Endothelial cell (in vitro differentiated cells): ENCODE results near the gene NPIPB2. TPM values are rescaled to one million over a fixed set of nuclear protein-coding genes. Genes with fewer than 3 reads are reported as not detected.
A peak's percentile ranks its signal among the peaks of the same experiment; 100 is the strongest.

ENCODE experiments used
- DNase-seq: peaks from one replicate; pipeline ENCODE4 v3.0.0; 2021; ENCODE audit warnings: low spot score
- H3K27ac Mint-ChIP-seq: one replicate; pipeline ENCODE4 v1.8.0; 2021; ENCODE audit warnings: mixed read lengths, inconsistent platforms; ENCODE audit not compliant: unreplicated experiment
- H3K27me3 Mint-ChIP-seq: one replicate; pipeline ENCODE4 v1.8.0; 2021; ENCODE audit warnings: mild to moderate bottlenecking, moderate library complexity, mixed read lengths, inconsistent platforms; ENCODE audit not compliant: unreplicated experiment
- H3K36me3 Mint-ChIP-seq: one replicate; pipeline ENCODE4 v1.8.0; 2021; ENCODE audit warnings: mild to moderate bottlenecking, low read depth, mixed read lengths, inconsistent platforms; ENCODE audit not compliant: unreplicated experiment
- H3K4me1 Mint-ChIP-seq: one replicate; pipeline ENCODE4 v1.8.0; 2021; ENCODE audit warnings: mild to moderate bottlenecking, mixed read lengths, inconsistent platforms; ENCODE audit not compliant: unreplicated experiment
- H3K4me3 Mint-ChIP-seq: one replicate; pipeline ENCODE4 v1.8.0; 2021; ENCODE audit warnings: mild to moderate bottlenecking, mixed read lengths, inconsistent platforms; ENCODE audit not compliant: unreplicated experiment
- H3K9me3 Mint-ChIP-seq: one replicate; pipeline ENCODE4 v1.8.0; 2021; ENCODE audit warnings: mixed read lengths, inconsistent platforms; ENCODE audit not compliant: unreplicated experiment
- CTCF ChIP-seq: fragments of 200-600 bp; sonication (generic); IDR thresholded peaks from one replicate; pipeline ENCODE4 v1.5.0; 2021; ENCODE audit warnings: antibody characterized with exemption; ENCODE audit not compliant: unreplicated experiment
- total RNA-seq: library from RNA; stranded (reverse); fragmentation: NEBNext Ultra II Directional; extraction: Animal tissue kit (Norgen Biotek cat#: 25700); gene quantifications from one replicate; pipeline ENCODE4 v1.2.1, GENCODE V29; 2021; ENCODE audit not compliant: unreplicated experiment

The NPIPB2 gene
- total RNA-seq, 1 donor from 2014 or later = 4.4 TPM

DNA sequence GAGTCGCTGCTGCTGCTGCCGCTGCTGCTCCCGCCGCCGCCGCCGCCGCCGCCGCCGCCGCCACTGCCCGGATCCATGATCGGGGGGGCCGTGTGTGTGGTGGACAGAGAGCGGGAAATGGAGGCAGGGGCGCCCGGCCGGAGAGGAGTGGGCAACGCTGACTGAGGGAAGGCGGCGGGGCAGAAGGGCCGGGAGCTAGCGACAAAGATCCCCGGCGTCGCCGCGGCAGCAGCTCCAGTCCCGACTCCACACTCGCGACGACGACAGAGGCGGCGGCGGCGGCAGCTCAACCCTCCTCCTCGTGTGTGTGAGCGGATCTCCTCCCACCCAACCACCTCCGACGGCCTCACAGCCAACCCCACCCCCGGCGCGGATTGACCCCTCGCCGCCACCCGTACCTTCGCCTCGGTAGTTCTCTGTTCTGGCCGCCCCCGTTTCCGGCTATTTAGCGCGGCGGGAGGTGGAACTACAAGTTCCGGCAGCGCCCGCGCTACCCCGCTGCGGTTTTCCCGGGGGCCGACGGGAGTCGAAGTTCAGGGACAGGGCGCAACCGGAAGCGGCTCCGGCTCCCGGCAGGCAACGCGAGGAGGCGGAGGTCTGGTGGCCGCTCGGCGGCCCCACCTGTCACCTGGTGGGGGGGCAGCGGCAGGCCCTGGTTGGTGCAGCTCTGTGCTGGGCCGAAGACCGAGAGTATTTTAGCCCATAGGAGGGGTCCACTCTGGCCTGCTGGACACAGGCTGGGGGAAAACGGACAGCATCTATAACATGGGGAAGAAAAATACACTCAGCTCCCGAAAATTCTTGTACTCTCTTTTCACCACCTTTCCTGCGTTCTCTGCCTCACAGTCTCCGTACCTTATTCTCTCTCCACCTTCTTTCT is 26.0 kb downstream of the NPIPB2 start, which contains the start of gene GSPT1:
Gene GSPT1 (minus strand): TSS at position 313 of the 880 bp plus-strand sequence. CDS start 236 bp downstream, at position 77.
- Mint-ChIP-seq H3K4me3 (peak within 1 kb of the TSS; percentile 98), H3K27me3 (peaks cover 8% of the 10 kb centered on the region), H3K36me3 (peaks cover 6% of the 10 kb centered on the region)

DNA sequence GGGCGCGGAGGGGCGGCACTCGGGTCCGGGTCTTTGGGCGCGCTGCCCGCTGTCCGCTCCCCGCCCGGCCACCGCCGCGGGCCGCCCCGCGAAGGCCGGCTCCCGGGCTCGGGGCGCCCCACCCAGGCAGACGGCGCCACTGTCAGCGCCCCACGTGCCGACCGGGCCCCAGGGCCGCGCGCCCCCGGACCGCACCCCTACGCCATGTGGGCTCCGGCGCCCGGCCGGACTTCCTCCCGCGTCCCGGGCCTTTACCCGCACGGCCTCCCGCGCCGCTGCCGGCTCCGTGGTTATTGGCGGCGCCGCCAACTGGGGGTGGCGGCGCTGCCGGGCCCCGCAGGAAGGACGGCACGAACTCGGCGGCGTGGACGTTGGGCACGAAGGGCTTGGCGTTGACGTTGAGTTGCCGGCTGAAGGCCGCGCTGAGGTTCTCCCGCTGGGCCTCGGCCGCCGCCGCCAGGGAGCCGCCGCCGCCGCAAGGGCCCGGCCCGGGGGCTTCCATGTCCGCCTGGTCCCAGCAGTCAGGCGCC is 26.7 kb downstream of the NPIPB2 start:
- TF ChIP-seq CTCF = peak; percentile 14
- no peaks in the 10 kb centered on the region for H3K9me3 Mint-ChIP-seq
- peak; percentile 60 for DNase-seq
- H3K4me3 Mint-ChIP-seq = peak overlapping the region; percentile 98
- peaks cover 6% of the 10 kb centered on the region for H3K36me3 Mint-ChIP-seq
- peaks cover 21% of the 10 kb centered on the region for H3K4me1 Mint-ChIP-seq
- H3K27me3 Mint-ChIP-seq = peaks cover 8% of the 10 kb centered on the region
- no peak overlapping the region for H3K27ac Mint-ChIP-seq

More for the DNA sequence above, 26.0 kb downstream of the NPIPB2 start, which contains the start of gene GSPT1:
- peak within 1 kb of the TSS; percentile 75 for H3K27ac Mint-ChIP-seq
- H3K4me1 Mint-ChIP-seq = peaks cover 21% of the 10 kb centered on the region
- peak; percentile 99 for DNase-seq
- TF ChIP-seq CTCF = peak; percentile 10
- H3K9me3 Mint-ChIP-seq = no peaks in the 10 kb centered on the region

DNA sequence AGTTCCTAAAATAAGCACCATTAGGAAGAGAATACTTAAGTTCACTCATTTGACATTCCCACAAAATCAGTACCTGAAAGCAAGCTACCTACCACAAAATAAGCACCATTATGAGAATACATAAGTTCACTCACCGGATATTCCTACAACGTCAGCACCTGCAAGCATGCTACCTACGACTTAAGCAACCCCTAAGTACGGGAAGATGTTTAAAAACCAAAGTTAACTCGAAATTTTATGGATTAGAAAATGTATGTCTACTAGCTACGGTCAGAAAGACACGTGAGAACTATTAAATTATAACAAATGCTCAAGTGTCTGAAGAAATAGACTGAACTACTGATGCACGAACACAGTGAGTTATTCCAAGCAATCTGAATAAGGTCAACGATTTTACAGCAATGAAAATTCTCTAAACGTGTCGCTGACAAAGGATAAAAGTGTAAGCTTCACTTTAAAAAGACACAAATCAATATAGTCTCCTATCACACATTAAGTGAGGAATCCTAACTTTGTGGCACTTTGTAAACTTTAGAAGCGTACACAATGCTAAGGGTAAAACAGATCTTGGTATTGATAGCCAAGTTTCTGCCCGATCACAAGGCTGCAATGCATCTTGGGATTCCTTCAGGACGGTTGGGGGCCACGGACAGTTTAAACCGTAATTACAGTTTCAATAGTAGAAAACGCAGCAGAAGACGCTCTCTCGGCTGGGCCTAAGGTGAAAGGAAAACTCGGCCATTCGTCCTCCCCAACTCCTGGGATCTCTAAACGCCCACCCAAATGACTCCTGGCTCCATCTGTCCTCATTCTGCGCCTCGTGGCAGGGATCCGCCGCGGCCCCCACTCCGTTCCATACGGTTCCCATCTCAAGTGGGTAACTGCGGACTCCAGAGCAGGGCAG is 27.4 kb downstream of the NPIPB2 start:
- DNase-seq = no peak
- peaks cover 21% of the 10 kb centered on the region for H3K4me1 Mint-ChIP-seq
- H3K27ac Mint-ChIP-seq = peak overlapping the region; percentile 75
- H3K36me3 Mint-ChIP-seq = peaks cover 6% of the 10 kb centered on the region
- no peak for TF ChIP-seq CTCF
- no peaks in the 10 kb centered on the region for H3K9me3 Mint-ChIP-seq
- peak overlapping the region; percentile 98 for H3K4me3 Mint-ChIP-seq
- H3K27me3 Mint-ChIP-seq = peaks cover 8% of the 10 kb centered on the region

GRCh38 chr16:11913425-11914079 is 28.3 kb downstream of the NPIPB2 start:
- peaks cover 8% of the 10 kb centered on the region for H3K27me3 Mint-ChIP-seq
- H3K4me1 Mint-ChIP-seq = peaks cover 21% of the 10 kb centered on the region
- no peaks in the 10 kb centered on the region for H3K9me3 Mint-ChIP-seq
- no peak for DNase-seq
- peaks cover 6% of the 10 kb centered on the region for H3K36me3 Mint-ChIP-seq
- H3K27ac Mint-ChIP-seq = no peak overlapping the region
- peak overlapping the region; percentile 98 for H3K4me3 Mint-ChIP-seq
- no peak for TF ChIP-seq CTCF
